CD1c-positive myeloid dendritic cell (primary cell): ENCODE results near the gene S100PBP.

Experiments
- DNase-seq: peaks from one replicate; pipeline ENCODE4 v3.0.0-alpha.2; 2016; ENCODE audit errors: extremely low spot score

S100PBP gene

GRCh38 chr1:32825181-32825580 lies 7.7 kb downstream of the S100PBP start:
- peak; percentile 62 for DNase-seq

DNA sequence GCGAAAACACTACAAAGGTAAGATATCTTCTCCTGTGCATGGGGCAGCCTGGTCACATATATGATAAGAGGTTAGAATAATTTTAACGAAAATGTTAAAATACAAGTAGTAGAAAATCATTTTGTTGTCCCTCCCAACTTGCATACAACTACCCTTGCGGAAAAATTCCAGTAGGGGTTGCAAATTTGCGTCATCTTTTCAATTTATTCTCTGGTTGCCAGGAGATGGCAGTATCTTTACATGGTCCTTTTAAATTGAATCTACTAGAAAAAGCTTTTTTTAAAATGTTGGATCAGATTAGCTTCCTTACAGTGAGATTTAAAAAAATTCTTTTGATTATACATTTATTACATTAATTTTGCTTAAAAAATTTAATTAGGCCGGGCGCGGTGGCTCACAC lies 10.9 kb downstream of the S100PBP start:
- DNase-seq = peak; percentile 12

- no peak for DNase-seq
Observed at GRCh38 chr1:32830092-32830852, 12.8 kb downstream of the S100PBP start.

GRCh38 chr1:32831878-32832277 lies 14.4 kb downstream of the S100PBP start:
- no peak for DNase-seq

DNA sequence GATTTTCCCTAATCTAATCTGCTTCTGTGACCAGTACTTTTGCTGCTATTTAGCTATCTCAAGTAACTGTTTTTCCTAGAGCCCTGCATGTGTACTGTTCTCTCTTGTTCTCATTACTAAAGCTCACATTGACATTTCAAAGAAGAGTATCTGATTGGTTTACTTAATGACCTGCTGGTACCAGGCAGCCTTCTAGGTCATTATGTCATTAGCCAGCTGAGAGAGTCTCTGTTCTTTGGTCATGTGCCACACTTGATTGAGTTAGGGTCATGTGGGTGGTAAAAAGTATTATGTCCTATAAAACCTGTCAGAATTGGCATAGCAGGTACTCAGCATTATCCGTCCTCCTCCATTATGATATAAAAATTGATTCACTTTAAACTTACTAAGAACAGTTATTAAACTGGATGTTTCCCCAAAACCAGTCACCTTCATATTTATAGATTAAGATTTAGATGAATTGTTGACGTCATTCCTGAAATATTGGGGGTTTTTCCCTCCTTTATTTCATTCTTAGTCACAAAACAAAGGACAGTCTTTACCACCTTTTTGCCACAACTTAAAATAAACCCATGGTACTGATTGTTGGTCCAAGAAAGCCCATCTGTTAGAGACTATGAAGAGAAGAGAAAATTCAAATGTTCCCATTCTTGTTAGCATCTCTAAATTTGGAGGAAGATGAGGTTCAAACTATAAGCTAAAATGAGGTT lies 31.1 kb downstream of the S100PBP start:
- DNase-seq = no peak

GRCh38 chr1:32855861-32856617 lies 38.6 kb downstream of the S100PBP start:
- no peak for DNase-seq

- no peak for DNase-seq
Observed at GRCh38 chr1:32858136-32858535, 40.7 kb downstream of the S100PBP start.

DNA sequence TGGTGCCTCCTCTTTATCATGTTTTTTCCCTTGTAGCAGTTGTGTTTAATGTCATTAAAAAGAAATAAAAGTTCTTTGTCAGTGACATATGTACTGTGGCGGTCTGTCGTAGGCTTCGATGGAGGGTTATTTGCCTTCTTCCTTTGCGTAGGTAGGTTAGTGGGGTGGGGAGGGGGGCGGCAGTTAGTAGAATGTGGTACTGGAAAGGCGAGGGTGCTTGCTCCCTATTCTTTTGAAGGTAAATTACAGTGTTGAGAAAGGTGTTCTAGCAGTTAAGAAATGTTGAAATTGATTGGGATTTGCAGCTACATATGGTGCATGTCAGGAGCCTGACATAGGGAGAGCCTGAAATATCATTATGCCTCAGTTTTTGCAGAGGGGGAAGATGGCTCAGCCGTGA lies 41.3 kb downstream of the S100PBP start:
- no peak for DNase-seq

DNA sequence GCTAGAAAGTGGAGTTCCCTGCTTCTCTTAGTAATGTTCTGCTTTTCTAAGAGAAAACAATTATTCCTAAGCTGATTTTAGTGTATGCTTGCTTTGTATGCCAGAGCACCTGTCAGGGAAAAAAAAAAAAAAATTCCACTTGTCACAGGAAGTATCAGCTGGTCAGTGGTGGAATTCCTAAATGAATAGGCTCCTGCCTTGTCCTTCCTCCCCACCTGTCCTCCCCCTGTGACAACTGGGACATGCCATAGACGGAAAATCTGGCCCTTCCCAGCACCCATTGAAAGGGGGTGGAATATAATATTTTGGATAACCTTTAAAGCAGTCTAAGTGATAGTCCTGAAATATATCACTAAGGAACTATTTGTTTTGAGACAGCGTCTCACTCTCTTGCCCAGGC lies 42.5 kb downstream of the S100PBP start:
- DNase-seq = no peak

GRCh38 chr1:32860566-32860965 lies 43.1 kb downstream of the S100PBP start:
- DNase-seq = no peak

- DNase-seq = no peak
Observed at GRCh38 chr1:32861904-32862695, 44.6 kb downstream of the S100PBP start.

GRCh38 chr1:32863218-32863880 lies 45.9 kb downstream of the S100PBP start:
- DNase-seq = no peak

- DNase-seq = no peak
Observed at GRCh38 chr1:32863881-32864245, 46.4 kb downstream of the S100PBP start.

- DNase-seq = no peak
Observed at GRCh38 chr1:32864375-32865019, 47.0 kb downstream of the S100PBP start.

DNA sequence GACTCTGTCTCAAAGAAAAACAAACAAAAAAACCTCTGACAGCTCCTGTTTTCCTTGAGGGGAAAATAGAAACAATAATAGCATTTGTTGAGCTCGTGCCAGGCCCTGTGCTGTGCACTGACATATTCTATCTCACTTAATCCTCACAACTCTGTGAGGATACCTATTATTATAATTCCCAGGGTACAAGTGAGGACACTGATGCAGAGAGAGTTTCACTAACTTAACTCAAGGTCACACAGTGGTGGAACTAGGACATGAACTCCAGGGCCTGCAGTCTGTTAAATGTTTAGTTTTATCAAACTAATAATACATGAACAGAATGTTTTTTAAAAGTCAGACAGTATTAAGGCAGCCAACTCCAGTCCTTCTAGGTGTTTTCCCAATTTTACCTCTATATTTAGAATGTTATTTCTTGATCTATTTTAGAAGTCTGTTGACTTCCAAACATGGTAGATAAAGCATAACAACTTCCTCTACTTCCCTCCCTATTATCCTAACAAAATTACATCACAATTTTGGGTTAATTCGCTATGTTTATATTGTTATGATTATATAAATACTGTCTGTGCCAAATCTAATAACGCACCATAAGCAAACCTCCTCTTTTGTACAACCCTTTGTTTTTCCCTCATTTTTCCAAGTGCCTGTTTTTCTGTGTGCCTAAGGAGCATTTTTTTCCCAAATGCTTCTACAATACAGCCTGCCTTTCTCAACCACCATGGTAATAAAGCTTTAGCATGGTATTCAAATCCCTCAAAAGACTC lies 48.4 kb downstream of the S100PBP start:
- no peak for DNase-seq

DNA sequence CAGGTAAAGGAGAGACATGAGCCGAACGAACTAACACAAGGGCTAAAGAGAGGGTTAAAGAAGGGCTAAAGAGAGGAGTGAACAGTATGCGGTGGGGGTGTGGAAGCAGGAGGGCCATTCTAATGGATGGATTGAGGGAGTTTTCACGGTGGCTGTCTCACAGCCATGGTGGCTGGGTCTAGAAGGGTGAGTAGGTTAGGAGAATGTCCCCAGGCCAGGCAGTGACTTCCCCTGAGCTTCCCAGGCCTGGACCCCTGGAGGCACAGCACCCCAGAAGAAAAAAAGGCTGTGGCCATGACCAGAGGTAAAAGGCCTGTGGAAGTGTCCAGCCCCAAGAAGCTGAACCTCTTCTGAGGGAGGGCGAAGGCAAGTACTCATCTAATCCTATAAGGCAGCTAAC lies 49.7 kb downstream of the S100PBP start:
- no peak for DNase-seq

GRCh38 chr1:32867671-32868070 lies 50.2 kb downstream of the S100PBP start:
- DNase-seq = no peak

DNA sequence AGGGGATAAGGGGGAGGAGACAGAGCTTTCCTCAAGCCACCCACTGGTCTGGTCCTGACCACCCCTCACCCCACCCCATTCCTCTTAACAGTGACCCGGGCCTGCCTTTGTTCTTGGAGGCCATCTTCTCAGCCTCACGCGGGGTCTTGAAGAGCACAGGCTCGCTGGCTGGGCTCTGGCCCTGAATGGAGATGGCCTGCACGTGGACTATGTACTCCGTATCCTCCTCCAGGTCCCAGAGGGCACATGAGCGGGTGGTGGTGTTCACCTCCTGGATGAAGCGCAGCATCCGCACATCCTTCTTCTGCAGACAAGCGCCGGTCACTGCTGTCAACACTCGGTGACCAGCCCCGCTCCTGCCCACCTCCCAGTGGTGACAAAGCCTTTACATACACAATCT lies 50.6 kb downstream of the S100PBP start:
- no peak for DNase-seq

DNA sequence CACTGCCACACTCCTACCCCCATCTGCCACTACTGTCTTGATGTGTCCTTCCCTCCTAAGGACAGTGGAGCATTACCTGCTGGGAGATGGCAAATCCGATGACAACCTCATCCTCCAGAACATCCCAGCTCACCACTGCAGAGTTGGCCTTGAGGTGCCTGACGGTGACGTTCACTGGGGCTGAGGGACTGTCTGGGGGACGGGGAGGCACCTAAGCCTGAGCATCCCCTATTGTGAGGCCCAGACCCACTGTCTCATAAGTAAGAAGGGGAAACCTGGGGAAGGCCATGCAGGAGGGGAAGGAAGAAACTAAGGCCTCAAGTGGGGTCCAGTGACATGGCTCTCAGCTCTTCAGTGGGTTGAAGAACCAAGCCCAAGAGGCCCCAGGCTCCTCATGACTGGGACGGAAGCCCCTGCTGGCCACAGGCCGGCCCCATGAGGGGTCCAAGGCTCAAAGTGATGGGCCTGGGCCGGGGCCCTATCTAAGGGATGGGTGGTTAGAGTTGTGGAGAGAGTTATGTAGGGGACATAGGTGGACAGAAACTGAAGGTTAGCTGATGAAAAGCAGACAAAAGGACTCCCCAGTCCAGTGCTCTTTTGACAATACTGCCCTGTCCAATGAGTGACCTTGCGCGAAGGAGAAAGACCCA lies 51.5 kb downstream of the S100PBP start:
- DNase-seq = no peak
